Astrocyte of the cerebellum (primary cell): ENCODE results near the gene TNIK.

ENCODE experiments used
- DNase-seq: peaks from one replicate; pipeline ENCODE4 v3.0.0-alpha.2; 2011; ENCODE audit warnings: low read depth
- H3K4me3 ChIP-seq: 2 replicates; pipeline ENCODE4 v1.5.1; 2011; ENCODE audit warnings: mild to moderate bottlenecking, low read depth, low read length, moderate library complexity
- CTCF ChIP-seq: IDR thresholded peaks from 2 replicates; pipeline ENCODE4 v1.5.1; 2012; ENCODE audit warnings: low read length, low read depth, moderate library complexity, mild to moderate bottlenecking; ENCODE audit errors: missing control alignments
- in situ Hi-C: cut with HindIII; loops from 2 replicates; pipeline ENCODE4 v1.10.0; 2017; ENCODE audit warnings: low sequenced_read_pairs

Gene TNIK

GRCh38 chr3:171156401-171157010 is 303.7 kb downstream of the TNIK start:
- no peak for TF ChIP-seq CTCF
- DNase-seq: peak; percentile 37
- H3K4me3 ChIP-seq: no peak overlapping the region
- in situ Hi-C loops: no loop called here

- peak; percentile 3 for DNase-seq
- no peak overlapping the region for H3K4me3 ChIP-seq
- in situ Hi-C loops: no loop called here
- TF ChIP-seq CTCF: no peak
Observed at GRCh38 chr3:171155122-171155700, 305.0 kb downstream of the TNIK start.

- no peak for DNase-seq
- no peak for TF ChIP-seq CTCF
- H3K4me3 ChIP-seq: no peak overlapping the region
- in situ Hi-C loops: loop anchor here (5.0 kb wide), 1 partner anchor 371 kb away; no protein-coding TSS in a partner anchor
Observed at GRCh38 chr3:171150945-171151344, 309.3 kb downstream of the TNIK start.

GRCh38 chr3:171149526-171150116 is 310.6 kb downstream of the TNIK start:
- H3K4me3 ChIP-seq: no peak overlapping the region
- DNase-seq: no peak
- TF ChIP-seq CTCF: no peak
- in situ Hi-C loops: loop anchor here (5.0 kb wide), 1 partner anchor 373 kb away; no protein-coding TSS in a partner anchor

GRCh38 chr3:171145798-171146197 is 314.4 kb downstream of the TNIK start:
- DNase-seq: no peak

GRCh38 chr3:171142985-171143384 is 317.2 kb downstream of the TNIK start:
- H3K4me3 ChIP-seq: no peak overlapping the region
- DNase-seq: peak; percentile 87
- in situ Hi-C loops: no loop called here
- no peak for TF ChIP-seq CTCF

More at GRCh38 chr3:171145798-171146197, 314.4 kb downstream of the TNIK start:
- in situ Hi-C loops: no loop called here
- no peak for TF ChIP-seq CTCF
- no peak overlapping the region for H3K4me3 ChIP-seq
